Mucosa of gallbladder (tissue), 1 donor: Measurements from ENCODE around the gene DNAH8. TPM values are rescaled to one million over a fixed set of nuclear protein-coding genes. Genes with fewer than 3 reads are reported as not detected.
"Not testable (repeated sequence)": the region's sequence is repeated elsewhere in the genome, so short reads cannot be mapped to it uniquely, and the experiment has no call there.

ENCODE experiments used
- DNase-seq: peaks from one replicate; pipeline ENCODE4 v3.0.0-alpha.2; 2020; ENCODE audit warnings: low spot score
- total RNA-seq: library from RNA; stranded (reverse); gene quantifications from one replicate; pipeline ENCODE4 v1.2.1, GENCODE V29; 2021
- donor health status: DM: no; HTN: no; CAD: no.

DNAH8 gene
- total RNA-seq, 1 donor from 2014 or later, result 0.03 TPM

DNA sequence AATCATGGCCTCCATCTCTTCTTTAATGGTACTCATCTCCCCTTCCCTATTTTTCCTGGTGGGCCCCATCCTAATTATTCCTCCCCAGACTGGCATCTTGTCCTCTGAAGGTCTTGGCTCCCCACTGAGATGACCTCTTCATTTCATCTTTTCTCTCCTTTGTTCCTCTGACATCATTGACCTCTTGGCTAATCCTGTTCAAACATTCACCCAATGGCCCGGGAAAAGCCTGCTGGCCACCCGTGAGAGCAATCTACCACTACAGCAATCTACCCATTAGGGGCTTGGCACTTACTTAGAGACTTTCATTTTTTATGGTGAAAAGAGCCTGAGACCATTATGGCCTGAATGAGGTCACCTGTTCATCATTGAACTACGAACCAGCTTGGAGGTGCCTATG is 130.8 kb downstream of the DNAH8 start:
- no peak for DNase-seq

DNA sequence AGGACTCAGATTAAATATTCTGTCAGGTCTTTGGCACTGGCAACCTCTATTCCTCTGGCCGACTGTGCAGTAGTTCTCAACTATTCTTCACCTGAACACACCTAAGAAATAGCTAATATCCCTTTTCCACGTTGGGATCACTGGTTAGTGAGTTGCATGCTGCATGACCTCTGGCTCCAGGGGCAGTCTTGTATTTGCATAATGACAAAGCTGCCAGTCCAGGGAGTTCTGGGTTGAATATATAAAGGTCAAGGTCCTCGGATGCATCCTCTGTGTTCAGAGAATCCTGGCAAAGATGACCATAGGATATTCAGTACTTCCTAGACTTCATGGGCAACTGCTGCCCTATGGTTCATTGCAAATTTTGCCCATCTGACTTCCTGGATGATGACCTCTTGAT is 131.2 kb downstream of the DNAH8 start:
- DNase-seq, result no peak

- DNase-seq, result no peak
These were observed 131.7 kb downstream of the DNAH8 start for GRCh38 chr6:38846844-38847243.

DNA sequence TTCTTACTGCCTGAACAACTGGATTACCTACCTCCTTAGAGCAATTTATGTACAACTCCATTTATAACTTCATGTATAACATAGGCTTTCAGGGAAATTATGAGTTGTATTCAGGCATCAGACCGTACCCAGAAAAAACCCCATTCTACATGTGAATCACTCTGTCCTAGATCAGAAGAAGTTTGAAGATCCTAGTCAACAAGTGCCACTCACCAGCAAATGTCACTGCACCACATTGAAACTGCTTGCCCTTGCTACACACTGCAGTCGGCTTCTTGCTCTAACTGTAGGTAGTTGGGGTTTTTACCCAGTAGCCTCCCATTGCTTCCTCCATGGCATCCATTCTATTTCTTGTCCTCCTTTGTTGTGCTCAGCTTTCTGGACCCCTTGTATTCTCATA is 132.4 kb downstream of the DNAH8 start:
- no peak for DNase-seq

DNA sequence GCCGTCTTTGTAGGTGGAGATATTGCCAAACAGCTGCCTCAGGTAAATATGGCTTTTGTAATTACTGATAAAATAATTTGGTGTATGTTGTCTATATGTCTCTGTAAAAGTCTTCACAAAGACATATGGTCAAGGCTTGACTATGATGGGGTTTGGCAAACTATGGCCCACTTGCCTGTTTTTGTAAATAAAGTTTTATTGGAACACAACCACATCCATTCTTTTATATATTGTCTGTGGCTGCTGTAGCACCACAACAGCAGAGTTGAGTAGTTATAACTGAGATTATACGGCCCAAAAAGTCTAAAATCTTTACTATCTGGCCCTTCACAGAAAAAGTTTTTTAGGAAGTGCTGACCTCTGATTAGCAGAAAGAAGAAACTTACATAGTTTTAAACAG is 133.6 kb downstream of the DNAH8 start:
- DNase-seq, result no peak

- no peak for DNase-seq
These were observed 137.1 kb downstream of the DNAH8 start for GRCh38 chr6:38852215-38852614.

GRCh38 chr6:38853236-38853635 is 138.1 kb downstream of the DNAH8 start:
- DNase-seq, result no peak

DNA sequence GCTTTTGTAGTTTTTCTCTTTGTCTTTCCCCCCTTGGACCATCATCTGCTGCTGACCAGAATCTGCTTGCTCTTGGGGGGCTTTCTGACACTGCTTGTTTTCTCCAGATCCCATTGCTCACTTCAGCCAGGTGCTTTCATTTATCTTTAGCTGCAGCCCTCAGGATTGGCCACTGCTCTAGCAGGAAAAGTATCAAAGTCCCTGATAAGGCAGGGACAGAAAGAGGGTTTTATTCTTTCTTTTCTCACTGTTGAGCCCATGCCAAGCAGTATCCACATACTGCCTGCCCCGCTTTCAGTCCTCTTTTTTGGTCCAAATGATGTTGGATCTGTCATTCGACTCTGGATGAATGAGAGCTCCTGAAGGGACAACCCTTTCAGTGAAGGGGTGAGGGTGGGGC is 141.4 kb downstream of the DNAH8 start:
- no peak for DNase-seq

- no peak for DNase-seq
These were observed 142.7 kb downstream of the DNAH8 start for GRCh38 chr6:38857815-38858214.

DNA sequence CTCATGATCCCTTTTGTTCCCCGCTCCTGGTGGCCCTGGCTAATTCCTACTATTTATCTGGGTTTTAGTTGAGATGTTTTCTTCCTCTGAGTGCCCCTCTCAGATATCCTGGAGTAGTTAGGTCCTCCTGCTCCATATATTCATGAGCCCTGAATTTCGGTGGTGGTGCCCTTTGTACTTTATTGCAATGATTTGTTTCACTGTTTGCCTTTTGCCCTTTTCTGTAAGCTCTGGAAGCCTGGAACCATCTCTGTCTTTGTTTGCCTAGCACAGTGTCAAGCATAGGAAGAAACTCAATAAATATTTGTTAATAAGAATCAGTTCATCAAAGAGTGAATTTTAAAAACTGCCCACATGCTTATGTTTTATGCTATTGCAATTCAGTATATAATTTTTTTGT is 144.9 kb downstream of the DNAH8 start:
- no peak for DNase-seq

DNA sequence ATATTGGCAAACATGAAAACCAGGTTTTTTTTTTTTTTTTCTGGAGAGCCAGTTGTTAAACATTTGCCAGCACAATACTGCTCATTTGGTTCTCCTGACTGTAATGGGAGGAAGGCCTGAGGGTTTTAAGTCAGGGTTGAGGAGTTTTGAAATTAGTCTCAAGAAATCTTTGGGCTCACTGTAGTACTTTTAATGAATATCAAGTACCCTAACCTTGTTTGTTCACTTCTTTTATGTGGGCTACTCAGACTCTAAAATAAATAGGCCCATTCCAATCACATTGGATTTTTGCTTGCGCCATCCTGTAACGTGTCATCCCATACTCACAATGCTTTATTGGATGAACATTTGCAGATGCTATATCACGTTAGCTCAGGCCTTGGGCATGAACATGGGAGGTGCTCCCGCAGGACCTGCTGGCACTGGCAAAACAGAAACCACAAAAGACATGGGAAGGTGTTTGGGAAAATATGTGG is 146.9 kb downstream of the DNAH8 start:
- no peak for DNase-seq

- DNase-seq, result no peak
These were observed 150.5 kb downstream of the DNAH8 start for GRCh38 chr6:38865521-38866174.

GRCh38 chr6:38867726-38868125 is 152.6 kb downstream of the DNAH8 start:
- DNase-seq, result no peak

DNA sequence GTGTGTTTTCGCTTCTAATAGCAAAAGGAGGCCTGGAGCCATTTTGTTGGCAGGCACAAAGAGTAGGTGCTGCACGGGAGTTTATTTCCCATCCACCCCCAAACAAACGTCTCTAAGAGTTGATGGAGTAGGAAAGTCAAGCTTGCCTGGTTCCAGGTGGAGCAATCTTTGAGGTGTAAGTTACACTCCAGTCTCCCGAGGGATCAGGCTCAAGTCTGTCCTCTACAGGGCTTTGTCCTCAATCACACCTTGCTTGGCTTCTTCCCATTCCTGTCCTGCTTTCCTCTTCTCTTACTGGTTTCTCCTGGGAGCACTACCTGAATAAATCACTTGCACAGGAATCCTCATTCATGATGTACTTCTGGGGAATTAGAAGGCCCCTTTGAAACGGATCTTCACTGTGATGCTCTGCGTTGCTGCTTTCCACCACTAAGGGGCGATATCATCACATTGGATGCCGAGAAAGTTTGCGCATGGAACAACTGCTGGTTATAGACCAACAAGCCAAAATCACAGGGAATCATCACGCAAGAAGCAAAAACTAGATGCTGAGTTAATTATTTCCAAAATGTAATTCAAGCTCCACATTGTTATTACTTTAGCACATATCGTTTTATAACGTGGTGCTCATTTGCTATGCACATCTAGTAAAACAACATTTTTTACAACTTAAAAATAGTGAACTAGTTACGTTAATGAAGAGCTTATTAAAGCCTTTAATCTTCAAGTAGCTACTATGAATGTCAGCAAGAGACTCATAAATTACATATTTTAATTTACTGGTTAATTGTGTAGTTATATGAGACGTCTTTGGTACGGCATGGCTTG is 156.8 kb downstream of the DNAH8 start:
- DNase-seq, result peak; percentile 62

DNA sequence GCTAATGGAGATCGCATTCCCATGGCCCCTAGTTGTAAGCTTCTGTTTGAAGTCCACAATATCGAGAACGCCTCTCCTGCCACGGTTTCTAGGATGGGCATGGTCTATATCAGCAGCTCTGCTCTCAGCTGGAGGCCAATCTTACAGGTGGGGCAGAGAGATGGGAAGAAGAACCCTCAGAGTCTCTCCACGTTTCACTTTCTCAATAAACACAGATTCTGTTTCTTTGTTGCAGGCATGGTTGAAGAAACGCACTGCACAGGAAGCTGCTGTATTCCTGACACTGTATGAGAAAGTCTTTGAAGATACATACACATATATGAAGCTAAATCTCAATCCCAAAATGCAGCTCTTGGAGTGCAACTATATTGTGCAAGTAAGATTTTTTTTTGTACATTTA is 157.9 kb downstream of the DNAH8 start:
- DNase-seq, result no peak

- DNase-seq, result not testable (repeated sequence)
These were observed 158.7 kb downstream of the DNAH8 start for GRCh38 chr6:38873816-38874215.

DNA sequence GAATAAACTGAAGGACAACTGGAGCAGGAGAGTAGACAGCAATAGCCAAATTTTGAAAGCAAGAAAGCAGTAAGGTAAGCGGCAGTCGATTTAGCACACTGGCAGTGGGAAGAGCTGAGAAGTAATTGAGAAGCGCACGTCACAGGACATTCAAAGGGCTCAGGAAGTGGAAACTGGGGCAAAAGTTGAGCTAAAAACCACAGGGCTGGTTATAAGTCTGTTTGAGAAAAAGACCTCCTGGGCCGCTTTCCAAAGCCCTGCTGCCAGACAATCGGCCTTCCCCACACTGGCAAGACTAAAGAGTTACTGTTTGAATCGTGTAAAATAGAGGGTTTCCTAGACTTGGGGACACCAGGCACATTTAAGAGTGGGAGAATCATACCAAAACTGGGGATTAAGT is 161.4 kb downstream of the DNAH8 start:
- DNase-seq, result peak; percentile 30

GRCh38 chr6:38877721-38878120 is 162.6 kb downstream of the DNAH8 start:
- DNase-seq, result no peak

DNA sequence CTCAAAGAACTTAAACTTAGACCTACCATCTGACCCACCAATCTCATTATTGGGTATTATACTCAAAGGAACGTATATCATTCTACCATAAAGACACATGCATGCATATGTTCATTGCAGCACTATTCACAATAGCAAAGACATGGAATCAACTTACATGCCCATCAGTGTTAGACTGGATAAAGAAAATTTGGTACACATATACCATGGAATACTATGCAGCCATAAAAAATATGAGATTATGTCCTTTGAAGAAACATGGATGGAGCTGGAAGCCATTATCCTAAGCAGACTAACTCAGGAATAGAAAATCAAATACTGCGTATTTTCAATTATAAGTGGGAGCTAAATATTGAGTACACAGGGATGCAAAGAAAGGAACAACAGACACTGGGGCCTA is 167.0 kb downstream of the DNAH8 start:
- DNase-seq, result no peak

- no peak for DNase-seq
These were observed 182.4 kb downstream of the DNAH8 start for GRCh38 chr6:38897507-38897906.

- no peak for DNase-seq
These were observed 186.9 kb downstream of the DNAH8 start for GRCh38 chr6:38901802-38902522.

- no peak for DNase-seq
These were observed 191.5 kb downstream of the DNAH8 start for GRCh38 chr6:38906582-38906981.

DNA sequence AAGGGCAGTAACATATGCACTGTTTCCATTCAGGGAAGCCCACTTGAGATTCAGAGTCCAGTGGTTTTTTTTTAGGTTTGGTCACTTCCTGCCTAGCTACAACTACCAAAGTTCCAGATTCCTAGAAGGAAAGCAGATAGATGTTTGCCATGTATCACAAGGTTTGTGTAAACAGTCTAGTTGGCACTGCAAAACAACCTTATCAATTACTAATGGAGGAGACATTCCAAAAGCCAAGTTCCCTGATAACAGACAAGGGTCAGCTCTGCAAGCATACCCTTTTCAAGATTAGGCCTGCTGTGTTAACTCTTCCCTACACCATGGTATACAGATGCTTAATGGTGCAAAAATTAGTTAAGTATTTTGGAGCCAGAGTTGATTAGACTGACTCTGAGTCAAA is 192.2 kb downstream of the DNAH8 start:
- peak; percentile 18 for DNase-seq
